ENCODE measurements around the gene PTPN18.

PTPN18 gene

GRCh38 chr2:130318906-130319305 is 37.0 kb upstream of the PTPN18 start:
- H3K4me3 ChIP-seq (ENCODE audit: low read length, poor library complexity, severe bottlenecking): no peak overlapping the region

GRCh38 chr2:130319536-130319935 is 36.3 kb upstream of the PTPN18 start:
- no peaks in the 10 kb centered on the region for H3K4me1 ChIP-seq (ENCODE audit: insufficient read depth, low read length, poor library complexity, severe bottlenecking)
- H3K4me3 ChIP-seq (ENCODE audit: low read length, poor library complexity, severe bottlenecking): no peak overlapping the region

More at GRCh38 chr2:130318906-130319305, 37.0 kb upstream of the PTPN18 start:
- H4K20me1 ChIP-seq (ENCODE audit: insufficient read depth, low read length, poor library complexity, severe bottlenecking): no peaks in the 10 kb centered on the region
- H3K4me2 ChIP-seq (ENCODE audit: low read depth, low read length, poor library complexity, severe bottlenecking): no peak overlapping the region
- no peak overlapping the region for H3K9ac ChIP-seq (ENCODE audit: low read depth, low read length, poor library complexity, severe bottlenecking)
- H3K9me2 ChIP-seq (replicated peaks; ENCODE audit: low read depth, low read length): no peaks in the 10 kb centered on the region
- no peaks in the 10 kb centered on the region for H3K4me1 ChIP-seq (ENCODE audit: insufficient read depth, low read length, poor library complexity, severe bottlenecking)
- no peaks in the 10 kb centered on the region for H3K27me3 ChIP-seq (ENCODE audit: insufficient read depth, low read length, poor library complexity, severe bottlenecking)
- TF ChIP-seq CTCF (conservative IDR thresholded peaks at IDR 0.05; ENCODE audit: low read length) (no peak), EZH2phosphoT487 (IDR thresholded peaks at IDR 0.05; ENCODE audit: borderline replicate concordance) (no peak)
- no peak overlapping the region for H2AFZ ChIP-seq (ENCODE audit: low read length)
- no peaks in the 10 kb centered on the region for H3K79me2 ChIP-seq (ENCODE audit: insufficient read depth, low read length)
- H3K9me3 ChIP-seq (ENCODE audit: insufficient read depth, low read depth, low read length): no peaks in the 10 kb centered on the region
- H3F3A ChIP-seq (ENCODE audit: low read depth): no peaks in the 10 kb centered on the region
- no peaks in the 10 kb centered on the region for H3K36me3 ChIP-seq (ENCODE audit: insufficient read depth, low read length)

GRCh38 chr2:130327703-130328527 is 27.9 kb upstream of the PTPN18 start:
- no peak for TF ChIP-seq CTCF (conservative IDR thresholded peaks at IDR 0.05; ENCODE audit: low read length)
- TF ChIP-seq EZH2phosphoT487 (IDR thresholded peaks at IDR 0.05; ENCODE audit: borderline replicate concordance): no peak
- Histone ChIP-seq H2AFZ (ENCODE audit: low read length) (no peak overlapping the region), H3K79me2 (ENCODE audit: insufficient read depth, low read length) (no peaks in the 10 kb centered on the region), H3K9ac (ENCODE audit: low read depth, low read length, poor library complexity, severe bottlenecking) (no peak overlapping the region), H3K9me2 (replicated peaks; ENCODE audit: low read depth, low read length) (no peaks in the 10 kb centered on the region), H3K4me1 (ENCODE audit: insufficient read depth, low read length, poor library complexity, severe bottlenecking) (no peaks in the 10 kb centered on the region), H3K9me3 (ENCODE audit: insufficient read depth, low read depth, low read length) (no peaks in the 10 kb centered on the region), H3F3A (ENCODE audit: low read depth) (no peaks in the 10 kb centered on the region), H3K27me3 (ENCODE audit: insufficient read depth, low read length, poor library complexity, severe bottlenecking) (no peaks in the 10 kb centered on the region), H3K4me2 (ENCODE audit: low read depth, low read length, poor library complexity, severe bottlenecking) (no peak overlapping the region), H3K36me3 (ENCODE audit: insufficient read depth, low read length) (no peaks in the 10 kb centered on the region), H3K4me3 (ENCODE audit: low read length, poor library complexity, severe bottlenecking) (no peak overlapping the region), H4K20me1 (ENCODE audit: insufficient read depth, low read length, poor library complexity, severe bottlenecking) (no peaks in the 10 kb centered on the region)

More at GRCh38 chr2:130319536-130319935, 36.3 kb upstream of the PTPN18 start:
- no peaks in the 10 kb centered on the region for H3F3A ChIP-seq (ENCODE audit: low read depth)
- TF ChIP-seq EZH2phosphoT487 (IDR thresholded peaks at IDR 0.05; ENCODE audit: borderline replicate concordance) (no peak), CTCF (conservative IDR thresholded peaks at IDR 0.05; ENCODE audit: low read length) (no peak)
- no peak overlapping the region for H2AFZ ChIP-seq (ENCODE audit: low read length)
- H3K36me3 ChIP-seq (ENCODE audit: insufficient read depth, low read length): no peaks in the 10 kb centered on the region
- no peaks in the 10 kb centered on the region for H4K20me1 ChIP-seq (ENCODE audit: insufficient read depth, low read length, poor library complexity, severe bottlenecking)
- no peaks in the 10 kb centered on the region for H3K9me3 ChIP-seq (ENCODE audit: insufficient read depth, low read depth, low read length)
- no peak overlapping the region for H3K4me2 ChIP-seq (ENCODE audit: low read depth, low read length, poor library complexity, severe bottlenecking)
- H3K9me2 ChIP-seq (replicated peaks; ENCODE audit: low read depth, low read length): no peaks in the 10 kb centered on the region
- no peaks in the 10 kb centered on the region for H3K79me2 ChIP-seq (ENCODE audit: insufficient read depth, low read length)
- H3K27me3 ChIP-seq (ENCODE audit: insufficient read depth, low read length, poor library complexity, severe bottlenecking): no peaks in the 10 kb centered on the region
- no peak overlapping the region for H3K9ac ChIP-seq (ENCODE audit: low read depth, low read length, poor library complexity, severe bottlenecking)
